ENCODE measurements around the gene EXT2.

Gene EXT2

DNA sequence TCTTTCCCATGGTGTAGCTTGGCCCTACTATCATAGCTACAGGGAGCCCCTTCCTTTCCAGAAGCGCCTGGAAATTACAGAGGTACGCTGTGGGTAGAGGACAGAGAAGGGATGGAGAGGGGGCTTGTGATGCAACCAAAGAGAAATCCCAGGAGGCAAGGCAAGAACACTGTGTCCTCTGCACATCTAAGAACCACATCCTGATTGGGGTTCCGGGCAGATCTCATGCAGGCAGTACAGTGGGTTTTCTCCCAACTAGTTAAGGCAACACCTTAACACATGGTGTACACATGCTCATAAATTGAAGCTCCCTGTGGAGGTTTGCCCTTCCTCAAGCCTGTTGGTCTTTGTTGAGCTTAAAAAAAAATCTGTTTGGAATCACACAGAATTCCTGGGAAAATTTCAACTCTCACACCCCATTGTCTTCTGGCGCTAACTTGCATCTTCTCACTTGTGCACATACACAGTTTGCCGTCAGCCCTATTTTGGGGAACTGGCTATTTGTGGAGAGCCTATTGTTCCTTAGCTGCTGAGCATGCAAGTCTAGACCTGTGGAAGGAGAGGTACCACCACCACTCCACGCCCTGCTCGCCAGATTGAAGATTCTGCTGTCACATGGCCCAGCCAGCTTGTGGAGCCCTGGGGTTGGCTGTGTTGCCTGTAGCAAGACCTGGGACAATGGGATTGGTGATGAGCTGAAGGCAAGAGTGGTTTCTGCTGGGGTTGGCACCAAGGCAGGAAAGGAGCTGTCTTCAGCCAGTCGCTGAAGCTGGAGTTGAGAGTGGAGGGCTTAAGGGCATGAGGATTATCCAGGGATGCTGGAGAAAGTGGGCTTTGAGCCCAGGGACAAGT is 162.1 kb downstream of the EXT2 start:
- in situ Hi-C loops (cut with MboI; ENCODE audit: low pct_unique_long_range_greater_than_20kb, low sequenced_read_pairs, unreplicated experiment): no loop called here
- TF ChIP-seq, protein P1, sequence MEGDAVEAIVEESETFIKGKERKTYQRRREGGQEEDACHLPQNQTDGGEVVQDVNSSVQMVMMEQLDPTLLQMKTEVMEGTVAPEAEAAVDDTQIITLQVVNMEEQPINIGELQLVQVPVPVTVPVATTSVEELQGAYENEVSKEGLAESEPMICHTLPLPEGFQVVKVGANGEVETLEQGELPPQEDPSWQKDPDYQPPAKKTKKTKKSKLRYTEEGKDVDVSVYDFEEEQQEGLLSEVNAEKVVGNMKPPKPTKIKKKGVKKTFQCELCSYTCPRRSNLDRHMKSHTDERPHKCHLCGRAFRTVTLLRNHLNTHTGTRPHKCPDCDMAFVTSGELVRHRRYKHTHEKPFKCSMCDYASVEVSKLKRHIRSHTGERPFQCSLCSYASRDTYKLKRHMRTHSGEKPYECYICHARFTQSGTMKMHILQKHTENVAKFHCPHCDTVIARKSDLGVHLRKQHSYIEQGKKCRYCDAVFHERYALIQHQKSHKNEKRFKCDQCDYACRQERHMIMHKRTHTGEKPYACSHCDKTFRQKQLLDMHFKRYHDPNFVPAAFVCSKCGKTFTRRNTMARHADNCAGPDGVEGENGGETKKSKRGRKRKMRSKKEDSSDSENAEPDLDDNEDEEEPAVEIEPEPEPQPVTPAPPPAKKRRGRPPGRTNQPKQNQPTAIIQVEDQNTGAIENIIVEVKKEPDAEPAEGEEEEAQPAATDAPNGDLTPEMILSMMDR (IDR thresholded peaks at IDR 0.05; ENCODE audit: extremely low read depth, insufficient read depth, missing control alignments): no peak
- DNase-seq (ENCODE audit: low spot score): no peak

DNA sequence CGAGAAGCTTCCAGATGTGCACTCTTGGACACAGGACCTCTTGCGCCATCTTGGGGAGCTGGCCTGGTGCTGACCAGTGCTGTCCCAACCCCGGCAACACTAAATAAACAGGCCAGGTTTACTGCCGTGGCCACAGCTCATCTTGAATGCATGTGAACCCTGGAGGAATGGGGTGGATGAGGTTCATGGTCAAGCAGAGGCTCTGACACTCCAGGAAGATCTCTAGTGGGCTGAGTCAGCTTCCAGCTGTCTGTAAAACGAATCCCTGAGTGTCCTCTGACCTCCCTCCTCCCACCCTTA is 162.7 kb downstream of the EXT2 start:
- no peak for DNase-seq (ENCODE audit: low spot score)
- TF ChIP-seq, protein P1 (IDR thresholded peaks at IDR 0.05; ENCODE audit: extremely low read depth, insufficient read depth, missing control alignments): no peak
- in situ Hi-C loops (cut with MboI; ENCODE audit: low pct_unique_long_range_greater_than_20kb, low sequenced_read_pairs, unreplicated experiment): no loop called here

DNA sequence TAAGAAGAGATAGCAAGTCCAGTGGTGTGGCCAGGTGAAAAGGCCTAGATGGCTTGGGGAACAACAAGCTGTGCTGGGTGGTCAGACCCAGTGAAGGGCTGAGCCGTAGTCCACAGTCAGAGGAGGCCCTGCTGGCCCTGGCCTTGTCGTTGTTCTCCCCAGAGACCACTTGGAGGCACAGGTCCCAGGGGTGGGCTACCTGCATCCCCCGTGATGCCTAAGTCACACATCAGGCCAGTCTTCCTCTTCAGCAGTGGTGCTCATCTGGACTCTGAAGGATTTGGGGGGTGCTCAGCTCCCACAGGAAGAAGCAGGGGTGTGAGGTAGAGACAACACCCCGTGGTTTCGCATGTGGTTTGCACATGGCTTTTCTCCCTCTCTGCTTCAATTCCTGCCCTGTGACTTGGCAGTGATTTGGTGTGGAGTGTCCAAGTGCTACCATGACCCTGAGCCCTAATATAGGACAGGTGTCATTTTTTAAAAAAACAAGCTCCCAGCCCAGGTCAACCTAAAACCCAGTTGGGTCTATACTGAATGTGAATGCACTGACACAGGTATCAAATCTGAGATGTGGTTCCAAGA is 163.5 kb downstream of the EXT2 start:
- TF ChIP-seq, protein P1 (IDR thresholded peaks at IDR 0.05; ENCODE audit: extremely low read depth, insufficient read depth, missing control alignments): no peak
- DNase-seq (ENCODE audit: low spot score): no peak
- in situ Hi-C loops (cut with MboI; ENCODE audit: low pct_unique_long_range_greater_than_20kb, low sequenced_read_pairs, unreplicated experiment): no loop called here

DNA sequence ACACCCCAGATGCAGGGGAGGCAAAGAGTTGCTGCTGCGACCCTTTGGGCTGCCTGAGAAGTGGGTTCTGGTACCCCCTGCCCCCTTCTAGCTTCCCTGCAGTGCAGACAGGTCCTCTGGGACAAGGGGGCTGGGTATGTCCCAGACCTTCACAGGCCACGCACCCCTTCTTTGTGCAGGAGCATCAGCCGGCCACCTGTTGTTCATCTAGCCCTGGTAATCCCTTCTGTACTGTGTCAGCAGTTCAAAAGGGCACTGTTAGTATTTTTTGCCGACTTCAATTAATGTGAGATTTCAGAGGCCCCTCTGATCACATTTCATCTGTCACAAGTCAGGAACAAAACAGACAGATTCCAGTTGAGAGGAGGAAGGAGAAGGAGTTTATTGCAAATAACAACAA is 164.6 kb downstream of the EXT2 start:
- no peak for DNase-seq (ENCODE audit: low spot score)
- in situ Hi-C loops (cut with MboI; ENCODE audit: low pct_unique_long_range_greater_than_20kb, low sequenced_read_pairs, unreplicated experiment): no loop called here
- TF ChIP-seq, protein P1 (IDR thresholded peaks at IDR 0.05; ENCODE audit: extremely low read depth, insufficient read depth, missing control alignments): no peak

DNA sequence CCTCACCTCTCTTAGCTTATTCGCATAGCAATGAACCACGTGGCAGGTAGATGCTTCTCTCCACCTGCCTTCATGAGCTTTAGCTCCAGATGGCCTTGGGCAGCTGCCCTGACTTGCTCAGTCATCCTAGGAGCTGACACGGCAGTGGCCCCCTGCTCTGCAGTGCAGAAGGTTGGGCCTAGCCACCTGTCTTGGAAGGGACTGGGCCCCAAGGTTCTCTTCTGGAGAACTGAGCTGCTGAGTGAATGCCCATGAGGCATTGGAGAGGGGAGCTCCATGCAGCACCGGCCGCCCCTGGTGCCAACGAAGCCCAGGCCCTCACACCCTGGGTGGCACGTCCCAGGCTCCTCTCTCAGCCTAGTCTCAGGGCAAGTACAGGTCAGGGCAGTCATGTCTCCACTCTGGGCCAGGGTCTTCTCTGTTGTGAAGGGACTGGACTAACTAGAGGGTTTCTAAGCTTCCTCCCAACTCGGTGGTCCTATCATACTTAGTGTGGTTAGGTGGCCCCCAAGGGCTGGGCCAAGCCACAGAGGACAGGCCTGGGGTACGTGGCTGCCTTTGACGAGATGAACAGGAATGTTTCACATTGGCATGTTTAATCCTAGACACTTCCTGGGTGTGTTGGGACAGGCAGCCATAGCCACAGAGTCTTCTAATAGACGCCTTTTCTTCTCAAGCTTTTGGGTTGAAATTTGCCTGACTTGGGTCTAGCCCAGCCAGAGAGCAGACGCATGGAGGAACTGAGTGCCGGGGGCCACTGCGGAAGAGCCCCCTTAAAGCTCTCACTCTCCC is 166.5 kb downstream of the EXT2 start:
- no peak for DNase-seq (ENCODE audit: low spot score)
- TF ChIP-seq, protein P1 (IDR thresholded peaks at IDR 0.05; ENCODE audit: extremely low read depth, insufficient read depth, missing control alignments): no peak
- in situ Hi-C loops (cut with MboI; ENCODE audit: low pct_unique_long_range_greater_than_20kb, low sequenced_read_pairs, unreplicated experiment): no loop called here

DNA sequence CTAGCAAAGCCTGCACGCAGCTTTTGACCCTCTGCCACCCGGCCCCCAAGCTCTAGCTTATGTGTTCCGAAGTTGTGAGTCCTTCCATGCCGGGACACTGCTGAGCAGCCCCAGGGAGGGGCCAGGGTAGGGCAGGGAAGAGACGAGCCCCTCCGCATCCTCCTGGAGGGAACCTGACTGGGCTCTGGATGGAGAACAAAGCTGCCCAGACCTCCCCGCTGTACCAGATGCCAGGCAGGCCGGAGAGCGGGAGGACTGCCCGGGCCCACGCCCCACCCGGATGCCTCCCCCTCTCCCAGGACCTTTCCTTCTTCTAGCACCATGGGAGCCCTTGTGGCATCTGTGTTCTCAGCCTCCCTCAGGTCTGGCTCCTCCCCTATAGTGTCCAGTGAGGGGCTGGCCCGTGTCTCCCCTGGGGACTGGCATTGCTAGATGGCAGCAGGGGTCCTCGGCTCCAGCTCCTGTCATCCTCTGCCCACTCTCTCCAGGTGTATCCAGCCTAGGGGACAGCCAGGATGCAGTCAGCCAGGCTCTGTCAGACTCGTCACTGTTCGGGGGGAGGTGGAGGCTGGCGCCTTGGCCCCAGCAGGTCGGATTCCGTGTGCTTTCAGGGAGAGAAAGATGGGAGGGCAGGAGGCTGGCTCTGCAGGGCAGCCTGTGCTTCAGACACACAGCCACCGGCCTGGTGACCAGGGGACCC is 168.4 kb downstream of the EXT2 start:
- in situ Hi-C loops (cut with MboI; ENCODE audit: low pct_unique_long_range_greater_than_20kb, low sequenced_read_pairs, unreplicated experiment): no loop called here
- DNase-seq (ENCODE audit: low spot score): no peak

More for the DNA sequence above, 168.4 kb downstream of the EXT2 start:
- TF ChIP-seq, protein P1 (IDR thresholded peaks at IDR 0.05; ENCODE audit: extremely low read depth, insufficient read depth, missing control alignments): no peak
